ENCODE results near the gene RAB42. TPM values are rescaled to one million over a fixed set of nuclear protein-coding genes. Genes with fewer than 3 reads are reported as not detected.
A peak's percentile ranks its signal among the peaks of the same experiment; 100 is the strongest.

Gene RAB42
- total and polyA plus RNA-seq, 9 of the 15 experiments (the other 6 are each of a cell fraction or from before 2014, with no cell fraction given), result 0.07 to 0.14 (median 0.12) TPM; not detected in 6

GRCh38 chr1:28581531-28582247, 10.4 kb upstream of the RAB42 start (continued):
- TF ChIP-seq CHCHD3 (CRISPR knock-in tag; IDR thresholded peaks at IDR 0.05) (peak; percentile 54; the same call in 1 of the 2 replicates), ELF2 (CRISPR knock-in tag; IDR thresholded peaks at IDR 0.05) (peak; percentile 39; the same call in 1 of the 2 replicates), CREB1 (IDR thresholded peaks at IDR 0.05) (peak; percentile 86), CREB1 (CRISPR knock-in tag; IDR thresholded peaks at IDR 0.05) (peak; percentile 93), POLR2A (conservative IDR thresholded peaks at IDR 0.05) (peak; percentile 100), TGIF2 (CRISPR knock-in tag; IDR thresholded peaks at IDR 0.05) (peak; percentile 98), ZNF212 (CRISPR knock-in tag; IDR thresholded peaks at IDR 0.05) (no peak), XRCC4 (IDR thresholded peaks at IDR 0.05; ENCODE audit: extremely low read depth, insufficient read depth, insufficient read length) (no peak), ZNF407 (IDR thresholded peaks at IDR 0.05; ENCODE audit: low read depth) (no peak), FUS (optimal IDR thresholded peaks at IDR 0.05; ENCODE audit: low read depth, low read length) (peak; percentile 98), ZNF830 (CRISPR knock-in tag; IDR thresholded peaks at IDR 0.05) (peak; percentile 81; the same call in 1 of the 2 replicates), POLR2G (IDR thresholded peaks at IDR 0.05; ENCODE audit: low read depth, low read length) (peak; percentile 100), HMG20B (CRISPR knock-in tag; IDR thresholded peaks at IDR 0.05) (no peak), HEY1 (CRISPR knock-in tag; IDR thresholded peaks at IDR 0.05; ENCODE audit: borderline replicate concordance) (no peak), ARID3B (CRISPR knock-in tag; IDR thresholded peaks at IDR 0.05; ENCODE audit: borderline replicate concordance) (no peak), ADNP (tag; IDR thresholded peaks at IDR 0.05) (no peak), BRCA1 (IDR thresholded peaks at IDR 0.05) (no peak), BRCA1 (CRISPR knock-in tag; IDR thresholded peaks at IDR 0.05) (no peak), ZNF444 (CRISPR knock-in tag; IDR thresholded peaks at IDR 0.05) (no peak), ZNF277 (CRISPR knock-in tag; IDR thresholded peaks at IDR 0.05; ENCODE audit: borderline replicate concordance) (no peak)
